Endometrium (tissue), 2 donors: ENCODE results near the gene KANK4.

Experiments used
- FAIRE-seq: peaks from 2 replicates; lab custom pipeline; 2012; peaks lifted over from hg19 to GRCh38; lab: Jason Lieb, UNC
- donor health status: control.
- donor health status: control.

The KANK4 gene

DNA sequence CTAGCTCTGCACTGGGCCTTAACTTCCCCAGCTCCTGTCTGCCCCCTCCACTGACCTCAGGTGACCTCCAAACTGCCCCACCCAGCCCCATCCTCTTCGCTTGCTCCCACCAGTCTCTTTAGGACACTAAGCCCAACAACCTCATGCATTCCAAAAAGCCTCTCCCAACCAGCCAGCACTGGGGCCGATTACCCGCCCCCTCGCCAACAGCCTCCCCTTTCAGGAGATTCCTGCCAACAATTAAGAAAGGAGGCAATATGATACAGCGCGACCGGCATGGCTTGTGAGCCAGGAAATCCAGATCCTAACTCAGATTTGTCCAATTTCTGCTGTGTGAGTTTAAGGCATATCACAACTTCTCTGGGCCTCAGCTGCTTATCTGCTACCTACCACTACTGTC, 14.7 kb downstream of the KANK4 start:
- FAIRE-seq = no peak

DNA sequence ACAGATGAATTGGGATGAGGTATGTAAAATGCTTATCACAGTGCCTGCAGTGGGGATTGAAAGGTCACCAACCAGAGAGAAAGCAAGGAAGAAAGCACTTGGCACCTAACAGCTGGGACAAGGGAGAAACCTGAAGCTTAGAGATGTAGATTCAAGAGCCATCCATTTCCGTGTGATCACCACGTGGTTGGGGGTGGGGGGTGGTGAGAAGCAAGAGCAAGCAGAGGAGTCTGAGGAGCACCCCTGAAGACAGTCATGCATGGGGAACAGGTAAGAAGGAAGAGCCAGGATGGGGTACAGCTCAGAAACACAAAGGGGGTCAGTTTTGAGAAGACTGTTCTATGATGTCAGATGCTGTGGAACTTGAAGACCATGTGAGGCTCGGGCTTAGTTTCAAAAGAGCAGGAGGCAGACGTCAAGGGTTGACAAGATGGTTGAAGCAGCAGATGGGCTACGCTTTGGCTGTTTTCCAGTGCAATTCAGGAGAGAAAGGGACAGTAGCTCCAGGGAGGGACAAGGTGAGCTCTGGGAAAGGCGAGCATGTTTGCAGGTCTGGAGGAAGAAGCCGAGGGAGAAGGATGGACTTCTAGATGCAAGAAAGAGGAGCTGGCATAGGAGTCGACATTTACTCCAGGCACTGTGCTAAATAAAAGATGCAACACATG, 17.4 kb downstream of the KANK4 start:
- no peak for FAIRE-seq

DNA sequence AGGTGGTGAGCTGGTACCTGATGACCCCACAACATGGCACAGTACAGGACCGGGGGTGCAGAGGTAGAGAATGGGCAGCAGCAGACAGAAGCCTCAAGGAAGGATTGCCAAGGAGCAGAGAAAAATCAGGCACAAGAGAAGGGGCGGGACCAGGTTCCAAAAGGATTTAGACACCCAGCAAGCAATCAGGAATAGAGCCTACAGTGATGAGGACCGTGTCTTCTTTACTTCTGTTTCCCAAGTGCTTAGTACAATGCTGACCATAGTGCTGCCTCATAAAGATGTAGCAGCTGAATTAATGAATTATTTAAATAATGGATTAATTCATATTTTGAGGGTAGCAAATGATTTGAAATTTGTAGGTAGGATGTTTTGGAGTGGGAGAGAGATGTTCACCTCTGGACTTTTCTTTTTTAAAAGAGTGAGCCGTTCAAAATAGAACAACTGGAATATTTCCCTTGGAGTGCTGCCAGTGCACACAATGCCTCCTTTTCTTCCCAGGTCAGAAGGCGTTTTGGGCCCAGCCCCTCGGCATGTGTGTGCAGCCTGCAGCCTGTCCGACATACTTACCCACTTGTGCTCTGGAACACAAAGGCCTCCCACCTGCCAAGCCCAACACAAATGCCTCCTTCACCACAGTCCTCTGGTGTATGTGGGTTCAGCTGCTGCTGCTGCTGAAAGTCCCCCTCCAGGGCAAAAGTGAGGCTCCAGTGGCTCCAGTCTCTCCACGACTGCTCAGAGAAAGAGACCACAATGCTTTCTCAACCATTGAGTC, 19.6 kb downstream of the KANK4 start:
- no peak for FAIRE-seq

DNA sequence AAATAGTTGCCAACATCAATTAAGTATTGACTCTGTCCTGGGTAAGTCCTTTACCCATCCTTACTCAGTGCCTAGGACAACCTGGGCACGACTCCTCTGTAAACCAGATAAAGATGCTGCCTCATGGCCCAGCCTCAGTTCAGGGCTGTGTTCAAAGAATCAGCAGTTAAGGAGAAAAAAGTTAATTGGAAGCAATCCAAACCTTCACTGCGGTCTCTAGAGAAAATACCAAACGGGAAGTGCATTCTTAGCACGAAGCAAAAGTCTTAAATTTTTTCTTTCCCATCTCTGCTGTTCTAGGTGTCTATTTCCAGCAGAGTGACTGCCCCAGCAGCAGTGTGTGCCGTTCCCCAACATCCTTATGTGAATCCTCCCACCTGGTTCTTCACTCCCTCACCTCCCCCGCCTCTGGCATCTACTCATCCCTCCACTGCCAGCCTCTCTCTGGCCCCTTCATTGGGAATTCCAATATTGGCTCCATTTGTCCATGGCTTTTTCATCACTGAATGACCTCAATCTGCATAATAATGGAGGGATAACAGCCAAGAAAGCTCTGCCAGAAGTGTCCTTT, 23.2 kb downstream of the KANK4 start:
- no peak for FAIRE-seq

DNA sequence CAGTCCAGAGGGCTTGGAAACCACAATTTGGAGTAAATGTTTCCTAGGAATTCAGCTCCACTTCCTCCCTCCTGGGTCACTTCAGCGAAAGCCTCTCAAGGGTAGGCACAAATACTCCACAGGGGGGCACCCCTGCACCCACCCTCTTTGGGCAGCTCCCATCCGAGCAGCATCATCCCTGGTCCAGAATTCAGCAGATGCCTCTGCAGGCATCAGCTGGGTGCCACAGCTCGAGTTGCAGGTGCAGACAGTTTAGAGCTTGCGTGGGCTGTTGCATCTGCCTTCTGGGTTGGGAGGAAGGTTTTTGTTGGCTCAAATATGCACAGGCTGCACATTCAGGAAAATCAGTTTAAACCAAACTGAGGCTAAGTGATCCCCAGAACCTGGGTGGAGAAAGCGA, 25.0 kb downstream of the KANK4 start:
- FAIRE-seq = no peak

DNA sequence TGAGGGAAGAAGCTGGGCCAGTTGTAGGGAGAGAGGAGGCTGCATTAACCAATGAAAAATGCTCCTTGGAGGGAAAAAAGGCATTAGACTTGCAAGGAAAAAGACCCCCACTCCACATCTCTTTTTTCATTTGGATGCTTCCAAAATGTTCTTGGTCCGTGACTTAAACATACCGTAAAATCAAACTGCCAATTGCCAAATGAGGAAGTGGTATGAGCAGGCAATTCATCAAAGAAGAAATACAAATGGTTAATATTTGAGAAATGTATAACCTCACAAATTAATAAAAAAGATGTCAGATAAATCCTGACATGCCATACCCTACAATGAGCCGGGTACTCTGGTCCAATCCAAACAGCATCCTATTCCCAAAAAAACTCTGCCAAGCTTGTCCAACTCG, 30.6 kb downstream of the KANK4 start:
- no peak for FAIRE-seq

DNA sequence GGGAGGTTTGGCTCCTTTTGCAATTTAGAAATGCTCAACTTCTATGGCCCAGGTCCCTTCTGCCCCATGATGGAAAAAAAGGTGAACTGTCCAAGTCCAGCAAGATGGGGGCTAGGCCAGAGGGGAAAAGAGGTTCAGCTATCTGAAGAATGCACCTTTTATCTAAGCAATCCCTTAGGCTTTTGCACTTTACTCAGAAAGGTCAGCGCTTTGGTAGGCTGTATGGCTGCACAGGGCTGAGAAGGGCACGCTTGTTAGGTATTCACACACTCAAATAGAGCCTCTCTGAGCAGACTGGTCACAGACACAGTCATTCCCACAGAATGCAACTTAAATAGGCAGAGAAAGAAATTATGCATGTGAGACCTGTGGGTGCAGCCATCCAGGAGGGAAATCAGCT, 31.0 kb downstream of the KANK4 start:
- FAIRE-seq = no peak

DNA sequence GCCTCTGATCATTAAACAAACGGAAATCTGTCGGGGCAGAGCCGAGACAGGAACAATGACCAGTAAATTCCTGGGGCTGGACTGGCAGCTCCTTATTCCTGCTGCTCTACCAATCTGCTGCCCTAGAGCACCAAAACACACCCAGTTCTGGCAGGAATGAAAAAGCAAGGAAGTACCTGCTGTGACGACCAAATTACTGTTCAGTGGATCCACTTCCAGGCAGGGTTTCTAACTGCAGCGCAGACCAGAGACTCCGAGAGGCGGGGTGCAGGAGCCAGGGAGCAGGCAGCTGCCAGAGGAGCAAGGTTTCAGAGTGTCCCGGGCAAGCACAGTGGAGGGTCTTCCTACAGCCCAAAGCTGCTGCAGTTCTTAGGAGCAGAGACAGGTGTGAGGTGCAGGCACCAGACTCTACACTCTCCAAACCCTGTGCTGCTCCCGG, 32.4 kb downstream of the KANK4 start:
- FAIRE-seq = no peak

DNA sequence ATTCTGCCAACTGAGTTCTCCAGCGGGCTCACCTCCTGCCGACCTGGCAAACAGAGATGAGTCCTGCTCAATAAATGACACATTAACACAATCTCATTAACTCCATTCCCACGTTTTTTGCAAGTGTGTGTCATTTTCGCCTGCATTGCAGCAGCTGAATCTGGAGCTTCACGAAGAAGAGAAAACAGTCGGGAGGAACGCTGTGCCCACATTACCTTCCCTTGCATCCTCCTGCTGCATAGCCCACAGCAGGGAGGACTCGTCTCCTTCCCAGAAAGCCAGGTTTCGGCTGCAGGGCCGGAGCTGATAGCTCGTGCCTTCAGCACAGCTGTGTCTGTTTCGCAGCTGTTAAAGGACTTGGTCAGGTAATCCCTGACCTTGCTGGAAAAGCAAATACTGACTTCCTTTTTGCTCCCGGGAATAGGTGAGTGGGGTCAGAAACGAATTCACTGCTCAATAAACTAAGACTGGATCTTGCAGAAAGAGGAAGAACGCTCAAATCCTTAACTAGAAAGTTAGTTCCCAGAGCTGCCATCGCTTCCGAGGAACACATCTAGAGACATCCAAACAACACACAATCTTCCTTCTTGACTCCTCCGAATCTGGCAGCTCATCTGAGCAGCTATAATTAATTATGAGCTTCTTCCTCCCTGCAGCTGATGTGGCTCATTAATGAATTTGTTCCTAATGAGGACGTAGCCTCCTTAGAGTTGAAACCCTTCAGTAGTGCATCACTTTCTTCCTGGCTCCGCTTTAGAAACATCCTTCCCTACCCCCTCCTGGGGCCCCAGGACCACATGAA, 33.0 kb downstream of the KANK4 start:
- FAIRE-seq = no peak

DNA sequence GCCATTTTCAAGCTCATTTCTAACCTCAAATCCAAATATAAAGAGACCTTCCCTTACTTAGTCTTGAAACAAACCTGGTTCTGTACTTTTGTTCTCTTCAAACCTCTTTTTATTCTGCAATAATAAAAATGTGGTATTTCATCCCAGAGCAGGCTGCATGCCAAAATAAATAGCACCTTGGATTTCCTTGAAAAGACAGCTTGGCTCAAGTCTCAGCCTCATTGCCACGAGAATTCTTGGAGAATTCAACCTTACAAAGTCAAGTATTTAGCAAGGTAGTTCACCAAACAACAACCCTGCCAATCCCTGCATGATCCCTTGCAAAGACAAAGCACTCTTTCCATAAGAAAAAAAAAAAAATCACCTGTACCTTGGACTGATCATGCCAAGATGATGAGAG, 33.8 kb downstream of the KANK4 start:
- FAIRE-seq = no peak

DNA sequence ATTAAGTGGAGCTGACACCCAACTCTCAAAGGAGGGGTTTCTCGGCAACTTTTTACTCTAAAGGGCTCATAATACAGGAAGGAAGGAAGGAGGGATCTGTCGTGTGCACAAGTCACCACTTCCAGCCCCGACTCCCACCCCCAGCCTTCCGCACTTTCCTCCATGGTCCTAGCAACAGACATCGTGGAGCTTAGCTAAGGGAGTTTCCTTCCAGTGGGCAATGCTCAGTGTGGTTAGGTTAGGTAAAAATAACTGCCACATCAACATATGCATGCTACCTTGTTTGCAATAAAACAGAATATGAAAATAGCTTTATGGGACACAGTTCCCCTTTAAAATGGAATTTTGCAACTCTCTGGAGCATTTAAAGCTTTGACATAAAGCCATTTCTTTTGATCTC, 35.2 kb downstream of the KANK4 start:
- FAIRE-seq = no peak

DNA sequence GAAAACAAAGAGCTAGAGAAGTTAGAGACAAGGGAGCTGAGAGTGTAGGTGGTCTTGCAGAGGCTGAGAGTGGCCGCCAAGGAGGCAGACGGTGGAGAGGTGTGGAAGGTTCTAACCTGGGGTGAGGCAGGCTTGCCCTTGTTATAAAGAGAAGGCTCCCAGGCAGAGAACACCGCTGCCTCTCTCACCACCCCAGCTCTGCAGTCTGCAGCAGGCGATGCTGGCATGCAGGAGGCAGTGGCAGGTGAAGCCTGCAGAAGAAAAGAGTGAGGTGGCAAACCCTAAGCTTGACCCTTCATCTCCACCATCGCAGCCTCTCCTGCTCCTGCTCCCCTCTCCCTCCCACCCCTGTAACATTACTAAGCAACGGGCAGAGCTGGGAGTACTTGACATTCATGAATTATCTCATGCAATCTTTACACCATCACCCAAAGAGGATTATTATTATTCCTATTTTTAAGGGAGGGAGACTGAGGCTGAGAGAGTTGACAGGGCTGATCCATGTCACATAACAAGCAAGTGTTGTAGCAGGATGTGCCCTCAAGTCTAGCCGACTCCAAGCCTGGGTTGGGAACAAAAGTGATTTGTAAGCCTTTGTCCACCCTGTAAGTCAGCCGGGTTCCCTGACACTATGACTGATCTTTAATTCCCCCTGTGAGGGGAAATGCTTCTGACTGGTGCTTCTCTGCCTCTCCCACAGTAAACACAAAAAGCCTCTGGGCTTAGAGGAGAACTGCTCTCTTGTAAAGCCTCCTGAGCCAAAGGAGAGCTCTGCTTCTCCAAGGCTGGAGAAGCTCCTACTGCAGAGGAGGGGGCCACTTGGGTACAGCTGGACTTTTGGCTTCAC, 36.1 kb downstream of the KANK4 start:
- FAIRE-seq = no peak

DNA sequence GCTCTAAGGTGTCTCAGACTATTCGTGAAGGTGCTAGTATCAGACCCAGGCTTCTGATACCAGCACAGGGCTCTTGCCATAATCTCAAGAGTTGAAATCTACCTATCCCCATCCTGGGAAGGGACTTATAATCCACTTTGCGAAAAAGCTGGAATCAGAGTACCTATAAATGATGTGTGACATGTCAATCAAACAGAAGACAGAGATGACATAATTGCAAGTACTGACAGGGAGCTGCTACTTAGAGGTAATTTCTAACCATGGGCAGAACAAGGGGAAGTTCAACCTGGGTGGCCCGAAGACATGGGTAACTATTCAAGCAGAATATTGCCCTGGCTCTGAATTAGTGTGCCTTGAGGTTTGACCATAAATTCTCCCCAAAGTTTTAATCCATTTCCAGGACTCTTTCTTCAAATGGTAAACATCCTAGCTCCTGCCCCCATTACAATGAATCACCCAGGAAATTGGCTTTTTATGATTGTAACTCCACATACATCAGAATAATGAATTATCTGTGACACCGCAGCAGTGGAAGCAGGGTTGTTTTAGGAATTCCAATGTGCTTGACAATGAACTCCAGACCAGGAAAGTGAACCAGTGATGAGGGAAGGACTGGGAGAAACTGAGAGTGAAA, 37.2 kb downstream of the KANK4 start:
- FAIRE-seq = no peak

DNA sequence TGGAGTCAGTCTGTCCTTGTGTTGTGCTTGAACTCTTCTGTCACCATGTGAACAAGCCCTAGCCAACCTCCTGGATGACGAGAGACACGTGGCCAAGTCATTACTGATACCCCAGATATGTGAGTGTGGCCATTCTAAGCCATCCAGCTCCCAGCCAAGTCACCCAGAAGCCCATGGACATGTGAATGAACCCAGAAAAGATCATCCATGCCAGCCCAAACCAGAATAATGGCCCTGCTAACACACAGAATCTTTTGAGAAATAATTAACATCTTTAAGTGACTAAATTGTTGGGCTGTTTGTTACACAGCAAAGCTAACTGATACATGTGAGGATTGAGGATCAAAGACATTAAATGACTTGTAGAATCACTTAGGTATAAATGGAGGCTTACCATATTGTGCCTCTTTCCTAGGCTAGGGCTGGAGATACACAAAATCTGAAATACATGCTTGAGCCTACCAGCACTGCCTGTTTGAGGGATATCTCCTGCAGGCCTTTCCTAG, 38.2 kb downstream of the KANK4 start:
- FAIRE-seq = no peak

DNA sequence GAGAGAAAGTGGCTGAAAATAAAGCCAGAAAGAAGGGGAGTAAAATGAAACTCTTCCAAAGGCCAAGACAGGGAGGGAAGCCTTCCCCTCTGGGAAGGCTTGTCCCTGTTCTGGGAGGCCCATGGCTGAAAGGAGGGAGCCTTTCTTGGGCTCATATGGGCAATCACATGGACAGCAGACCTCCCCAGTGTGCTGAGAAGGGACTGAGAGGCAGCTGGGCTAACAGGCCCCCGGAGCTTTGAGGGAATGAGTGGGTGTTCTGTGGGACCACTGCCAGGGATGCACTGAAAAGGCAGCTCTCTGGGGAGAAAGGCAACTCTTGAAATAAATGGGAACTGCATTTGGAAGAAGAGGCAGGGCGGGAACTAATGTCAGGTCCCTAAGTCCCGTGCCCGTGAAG, 39.1 kb downstream of the KANK4 start:
- no peak for FAIRE-seq

DNA sequence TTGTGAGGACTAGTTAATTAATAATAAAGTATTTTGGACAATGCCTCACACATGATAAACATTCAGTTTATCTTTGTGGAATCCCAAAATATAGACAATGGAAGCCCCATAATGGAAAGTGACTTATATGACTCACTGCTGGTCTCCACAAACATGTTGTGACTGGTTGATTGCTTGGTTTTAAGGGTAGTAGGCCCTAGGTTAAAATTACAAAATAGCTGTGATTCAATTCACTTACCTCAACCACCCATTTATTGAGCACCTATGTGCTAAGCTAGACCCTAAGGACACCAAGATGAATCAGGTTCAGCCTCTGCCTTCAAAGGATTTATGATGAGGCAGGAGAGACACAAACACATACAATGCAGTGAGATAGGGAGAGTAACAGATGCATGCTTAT, 42.4 kb downstream of the KANK4 start:
- no peak for FAIRE-seq

DNA sequence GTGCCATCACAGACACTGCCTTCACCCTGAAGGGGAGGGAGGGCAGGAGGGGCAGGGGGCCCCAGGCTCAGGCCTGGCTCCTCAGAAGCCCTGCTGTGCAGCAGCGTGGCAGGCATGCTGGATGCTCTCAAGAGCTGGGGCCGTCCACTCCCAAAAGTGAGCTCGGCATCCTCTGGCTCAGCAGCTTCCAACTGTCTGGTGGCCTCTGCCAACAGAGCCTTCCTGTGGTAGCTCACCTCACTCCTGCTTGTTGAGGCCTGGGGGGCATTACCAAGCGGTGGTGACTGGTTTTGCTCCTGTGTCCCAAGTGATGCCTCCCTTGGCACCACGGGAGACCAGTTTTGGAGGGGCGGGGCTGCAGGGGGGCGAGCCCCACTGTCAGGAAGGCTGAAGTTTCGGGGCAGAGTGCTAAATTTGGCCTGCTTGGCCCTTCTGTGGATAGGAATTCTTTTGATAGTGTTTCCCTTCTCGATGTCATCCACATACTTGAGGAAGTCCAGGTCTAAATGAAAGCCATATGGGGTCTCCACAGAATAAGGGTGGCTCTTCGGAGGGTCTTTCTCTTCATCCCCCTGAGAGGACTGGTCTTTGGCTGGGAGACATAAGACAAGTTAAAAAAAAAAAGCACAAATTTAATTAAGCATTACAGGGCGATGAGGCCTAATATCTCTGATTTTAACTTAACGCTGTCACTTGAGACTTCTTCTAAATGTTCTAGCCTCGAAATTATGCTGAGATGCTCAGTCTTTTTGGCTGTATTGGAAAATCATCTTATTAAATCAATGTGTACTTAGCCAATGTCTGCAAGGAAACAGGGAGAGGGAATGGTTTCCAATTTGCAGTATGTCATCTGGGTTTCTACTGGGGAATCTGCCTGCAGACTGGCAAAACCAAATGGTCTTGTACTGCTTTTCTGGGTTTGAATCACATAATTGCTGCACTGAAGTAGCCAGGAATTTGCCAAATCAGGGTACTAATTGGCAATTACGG, 44.4 kb downstream of the KANK4 start:
- FAIRE-seq = no peak

DNA sequence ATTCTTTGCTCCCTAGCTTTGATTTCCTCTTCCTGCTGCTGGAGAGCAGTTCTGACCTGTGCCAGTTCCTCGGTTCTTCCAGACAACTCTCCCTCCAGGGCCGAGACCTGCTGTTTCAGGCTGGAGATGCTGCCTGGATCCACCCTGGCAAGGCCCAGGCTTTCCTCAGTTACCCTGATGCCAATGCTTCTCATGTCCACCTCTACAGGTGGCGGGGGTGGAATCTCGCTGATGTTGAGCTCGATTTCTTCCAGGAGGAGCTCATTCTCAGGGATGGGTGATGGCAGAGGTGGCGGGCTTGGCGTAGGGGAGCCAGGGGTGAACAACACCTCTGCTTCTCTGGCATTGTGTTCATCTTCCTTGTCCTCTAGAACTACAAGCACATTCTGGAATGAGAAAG, 45.3 kb downstream of the KANK4 start:
- FAIRE-seq = no peak

DNA sequence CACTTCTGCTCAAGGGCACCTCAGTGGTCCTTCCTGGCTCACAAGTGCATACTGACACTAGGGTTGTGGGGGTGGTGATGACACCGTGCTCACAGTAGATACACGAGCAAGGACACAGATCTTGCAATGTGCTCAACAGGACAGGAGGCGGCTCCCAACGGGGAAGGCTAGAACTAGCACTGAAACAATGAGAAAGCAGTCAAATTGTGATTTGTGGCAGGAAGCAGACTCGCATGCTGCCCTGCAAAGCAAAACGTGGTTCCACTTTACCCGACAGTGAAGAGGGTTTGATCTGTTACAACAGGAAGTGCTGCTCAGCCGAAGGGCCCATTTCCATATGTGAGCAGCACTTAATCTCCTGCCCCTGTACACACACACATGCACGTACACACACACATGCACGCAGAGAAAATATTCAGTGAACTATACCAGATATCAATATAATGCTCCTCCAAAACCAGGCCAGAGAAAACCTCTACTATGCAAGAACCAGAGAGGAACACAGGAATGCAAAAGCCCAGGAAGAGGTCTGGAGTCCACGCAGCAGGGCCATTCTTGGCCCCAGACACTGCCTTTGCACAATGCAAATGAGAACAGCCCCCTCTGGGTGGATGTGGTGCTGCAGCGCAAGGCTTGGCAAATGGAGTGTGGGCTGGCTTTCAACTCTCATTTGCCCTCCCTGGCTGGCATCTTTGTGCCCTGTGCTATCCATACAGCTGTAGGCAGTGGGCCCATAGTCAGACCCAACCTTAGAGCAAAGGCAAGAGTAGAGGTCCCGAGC, 47.1 kb downstream of the KANK4 start:
- FAIRE-seq = no peak
